Neural progenitor cell (in vitro differentiated cells): ENCODE measurements around the gene MPC1L.

Experiments used
- EZH2 ChIP-seq: fragments of 200-600 bp; sonication (generic); IDR thresholded peaks from 2 replicates; pipeline ENCODE4 v1.6.1; 2017; ENCODE audit warnings: antibody characterized with exemption, mild to moderate bottlenecking, moderate library complexity
- TF ChIP-seq, protein P1 (sequence below): fragments of 200-600 bp; sonication (generic); IDR thresholded peaks from 2 replicates; pipeline ENCODE4 v1.5.1; 2017; ENCODE audit warnings: antibody characterized with exemption, mild to moderate bottlenecking

GRCh38 chrX:40576291-40576690 is 46.9 kb upstream of the MPC1L start:
- TF ChIP-seq, protein P1, sequence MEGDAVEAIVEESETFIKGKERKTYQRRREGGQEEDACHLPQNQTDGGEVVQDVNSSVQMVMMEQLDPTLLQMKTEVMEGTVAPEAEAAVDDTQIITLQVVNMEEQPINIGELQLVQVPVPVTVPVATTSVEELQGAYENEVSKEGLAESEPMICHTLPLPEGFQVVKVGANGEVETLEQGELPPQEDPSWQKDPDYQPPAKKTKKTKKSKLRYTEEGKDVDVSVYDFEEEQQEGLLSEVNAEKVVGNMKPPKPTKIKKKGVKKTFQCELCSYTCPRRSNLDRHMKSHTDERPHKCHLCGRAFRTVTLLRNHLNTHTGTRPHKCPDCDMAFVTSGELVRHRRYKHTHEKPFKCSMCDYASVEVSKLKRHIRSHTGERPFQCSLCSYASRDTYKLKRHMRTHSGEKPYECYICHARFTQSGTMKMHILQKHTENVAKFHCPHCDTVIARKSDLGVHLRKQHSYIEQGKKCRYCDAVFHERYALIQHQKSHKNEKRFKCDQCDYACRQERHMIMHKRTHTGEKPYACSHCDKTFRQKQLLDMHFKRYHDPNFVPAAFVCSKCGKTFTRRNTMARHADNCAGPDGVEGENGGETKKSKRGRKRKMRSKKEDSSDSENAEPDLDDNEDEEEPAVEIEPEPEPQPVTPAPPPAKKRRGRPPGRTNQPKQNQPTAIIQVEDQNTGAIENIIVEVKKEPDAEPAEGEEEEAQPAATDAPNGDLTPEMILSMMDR = no peak
- no peak for TF ChIP-seq EZH2
